Smooth muscle cell of trachea (primary cell): ENCODE data around the gene MYO16. TPM values are rescaled to one million over a fixed set of nuclear protein-coding genes. Genes with fewer than 3 reads are reported as not detected.

Experiments used
- total RNA-seq: library from RNA; depleted of rRNA; stranded (reverse); fragments of >200 nt; gene quantifications from 2 replicates; pipeline ENCODE4 v1.2.1, GENCODE V29; 2014

The MYO16 gene
- 0.17 and 0.29 TPM in 2 replicates for total RNA-seq

GRCh38 chr13:108629181-108629752, at the start of gene MYO16:
MYO16 (plus strand) TSS chr13:108629611; CDS start chr13:108629845, 234 bp downstream.

